Measurements from ENCODE around the gene NOS1AP.

Gene NOS1AP

DNA sequence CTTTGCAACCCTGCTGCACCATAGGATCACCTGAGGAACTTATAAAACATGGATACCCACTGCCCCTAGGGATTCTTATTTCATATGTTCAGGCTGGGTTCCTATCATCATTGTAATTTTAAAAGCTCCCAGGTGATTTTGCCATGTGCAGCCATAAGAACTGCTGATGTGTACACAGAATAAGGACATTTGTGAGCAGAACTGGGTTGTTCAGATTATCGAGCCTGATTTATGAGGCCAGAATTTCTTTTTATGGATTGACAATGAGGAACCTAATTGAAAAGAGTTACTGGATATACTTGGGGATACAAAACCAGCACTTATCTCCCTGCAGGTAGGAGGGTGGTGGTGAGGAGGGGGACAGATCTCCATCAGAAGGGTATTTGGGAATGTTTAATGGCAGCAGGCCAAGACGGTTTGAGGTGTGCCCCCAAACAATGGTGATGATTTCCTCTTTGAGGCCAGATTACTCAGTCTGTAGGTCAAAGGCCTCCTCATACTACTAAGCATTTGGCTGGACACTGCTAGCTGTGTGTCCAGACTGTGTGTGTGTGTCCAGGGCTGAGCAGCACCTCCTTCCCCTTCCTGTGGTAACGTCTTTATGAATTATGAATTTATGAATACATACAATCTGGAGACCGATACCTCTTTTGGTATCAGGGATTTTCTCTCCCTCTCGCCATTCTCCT is 18.9 kb downstream of the NOS1AP start:
- no peak for DNase-seq (ENCODE audit: low read depth in 3 of 3)

GRCh38 chr1:162089748-162090147 is 20.3 kb downstream of the NOS1AP start:
- no peak for DNase-seq (ENCODE audit: low read depth in 3 of 3)

DNA sequence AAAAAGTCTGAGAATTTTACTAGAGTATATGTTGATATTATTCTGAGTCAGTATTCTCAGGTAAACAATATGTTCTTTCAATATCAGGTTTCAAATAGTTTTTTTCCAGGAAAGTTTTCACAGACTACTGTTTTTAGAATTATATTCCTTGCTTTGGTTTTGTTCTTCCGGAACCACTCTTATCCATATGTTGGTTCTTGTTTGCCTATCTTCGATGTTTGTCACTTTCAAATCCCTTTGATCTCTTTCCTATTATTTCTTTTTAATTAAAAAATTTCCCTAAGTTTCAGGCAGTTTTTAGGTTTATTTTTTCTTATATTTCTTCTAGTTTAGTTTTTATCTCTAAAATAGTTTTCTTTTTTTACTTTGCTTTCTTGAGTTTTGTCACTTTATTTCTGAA is 20.9 kb downstream of the NOS1AP start:
- no peak for DNase-seq (ENCODE audit: low read depth in 3 of 3)

- DNase-seq (ENCODE audit: low read depth in 3 of 3): no peak
Observed at GRCh38 chr1:162091681-162092524, 22.4 kb downstream of the NOS1AP start.

GRCh38 chr1:162093095-162093494 is 23.6 kb downstream of the NOS1AP start:
- DNase-seq (ENCODE audit: low read depth in 3 of 3): no peak

DNA sequence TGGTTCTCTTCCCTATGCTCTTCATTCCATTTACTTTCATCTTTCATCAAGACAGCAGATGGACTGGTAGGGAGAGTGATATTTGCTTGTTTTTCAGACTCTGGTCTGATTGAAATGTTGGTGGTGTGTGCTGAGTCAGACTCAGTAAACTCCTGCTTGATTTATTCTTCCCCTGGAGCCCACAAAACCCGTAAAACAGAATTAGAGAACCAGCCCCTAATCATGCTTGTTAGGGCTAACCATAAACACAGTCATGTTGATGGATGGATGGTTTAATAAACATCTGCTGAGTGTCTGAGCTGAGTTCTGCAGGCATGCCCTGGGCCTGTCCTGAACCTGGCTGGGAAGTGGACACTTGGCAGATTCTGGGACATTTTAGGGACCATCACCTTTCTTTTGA is 24.8 kb downstream of the NOS1AP start:
- no peak for DNase-seq (ENCODE audit: low read depth in 3 of 3)

- no peak for DNase-seq (ENCODE audit: low read depth in 3 of 3)
Observed at GRCh38 chr1:162094723-162095122, 25.2 kb downstream of the NOS1AP start.

- no peak for DNase-seq (ENCODE audit: low read depth in 3 of 3)
Observed at GRCh38 chr1:162107911-162108310, 38.4 kb downstream of the NOS1AP start.

- DNase-seq (ENCODE audit: low read depth in 3 of 3): no peak
Observed at GRCh38 chr1:162108426-162108825, 38.9 kb downstream of the NOS1AP start.

GRCh38 chr1:162110910-162111309 is 41.4 kb downstream of the NOS1AP start:
- no peak for DNase-seq (ENCODE audit: low read depth in 3 of 3)

DNA sequence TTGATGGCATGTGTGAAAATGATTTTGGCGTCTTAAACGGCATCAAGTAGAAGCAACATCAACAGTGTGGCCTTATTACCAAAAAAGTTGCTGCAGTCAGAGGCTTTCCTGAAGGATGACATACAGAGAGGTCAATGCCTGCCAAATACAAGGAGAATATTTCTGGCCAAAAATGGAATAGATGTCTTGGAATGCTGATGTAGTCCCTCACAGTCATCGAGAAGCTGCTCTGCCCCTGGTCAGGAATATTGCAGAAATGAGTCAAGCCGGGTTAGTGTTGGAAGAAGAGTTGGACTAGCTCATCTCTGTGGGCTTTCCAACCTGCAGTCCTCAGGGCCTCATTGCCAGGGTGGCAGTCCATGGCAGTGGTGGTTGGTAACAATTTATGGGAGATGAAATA is 42.1 kb downstream of the NOS1AP start:
- DNase-seq (ENCODE audit: low read depth in 3 of 3): no peak

DNA sequence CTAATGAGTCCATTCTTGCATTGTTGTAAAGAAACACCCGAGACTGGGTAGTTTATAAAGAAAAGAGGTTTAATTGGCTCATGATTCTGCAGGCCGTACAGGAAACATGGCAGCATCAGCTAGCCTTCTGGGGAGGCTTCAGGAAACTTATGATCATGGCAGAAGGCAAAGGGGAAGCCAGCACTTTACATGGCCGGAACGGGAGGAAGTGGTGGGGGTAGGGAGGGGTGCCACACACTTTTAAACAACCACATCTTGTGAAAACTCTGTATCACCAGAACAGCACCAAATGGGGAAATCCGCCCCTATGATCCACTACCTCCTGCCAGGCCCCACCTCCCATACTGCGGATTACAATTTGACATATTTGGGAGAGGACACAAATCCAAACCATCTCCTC is 43.9 kb downstream of the NOS1AP start:
- no peak for DNase-seq (ENCODE audit: low read depth in 3 of 3)

DNA sequence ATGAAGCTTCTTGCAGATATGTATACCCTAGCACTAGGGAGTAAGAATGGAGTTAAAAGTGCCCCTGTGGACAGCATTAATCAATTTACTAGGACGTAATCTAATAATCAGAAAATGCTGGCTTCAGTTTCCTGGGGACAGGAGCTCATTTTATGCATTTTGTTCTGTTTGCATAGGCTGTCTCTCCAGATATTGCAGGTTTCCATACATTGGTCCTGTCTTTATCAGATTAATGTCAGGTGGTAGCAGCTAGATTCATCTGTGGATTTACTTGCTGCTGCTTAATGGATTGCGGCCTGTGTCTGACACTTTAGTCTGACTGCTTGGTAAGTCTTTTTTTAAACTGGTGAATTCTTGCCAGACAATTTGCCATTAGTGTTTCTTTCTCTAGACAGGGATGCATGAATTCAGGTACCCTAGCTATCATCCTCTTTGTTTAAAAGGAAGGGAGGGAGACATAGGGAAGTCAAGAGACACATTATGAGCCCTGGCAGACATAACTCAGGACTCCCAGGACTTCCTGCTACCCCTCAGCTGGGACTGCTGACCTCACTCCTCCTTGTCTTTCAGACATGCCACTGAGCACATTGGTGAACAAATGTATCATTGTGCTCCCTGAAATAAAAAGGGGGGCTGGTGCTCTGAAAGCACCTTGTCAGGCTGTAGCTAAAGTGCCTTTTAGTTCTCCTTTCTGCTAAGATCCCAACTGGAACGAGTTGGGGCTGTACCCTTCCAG is 47.7 kb downstream of the NOS1AP start:
- no peak for DNase-seq (ENCODE audit: low read depth in 3 of 3)

GRCh38 chr1:162118063-162118462 is 48.6 kb downstream of the NOS1AP start:
- no peak for DNase-seq (ENCODE audit: low read depth in 3 of 3)

GRCh38 chr1:162128693-162129356 is 59.3 kb downstream of the NOS1AP start:
- no peak for DNase-seq (ENCODE audit: low read depth in 3 of 3)

DNA sequence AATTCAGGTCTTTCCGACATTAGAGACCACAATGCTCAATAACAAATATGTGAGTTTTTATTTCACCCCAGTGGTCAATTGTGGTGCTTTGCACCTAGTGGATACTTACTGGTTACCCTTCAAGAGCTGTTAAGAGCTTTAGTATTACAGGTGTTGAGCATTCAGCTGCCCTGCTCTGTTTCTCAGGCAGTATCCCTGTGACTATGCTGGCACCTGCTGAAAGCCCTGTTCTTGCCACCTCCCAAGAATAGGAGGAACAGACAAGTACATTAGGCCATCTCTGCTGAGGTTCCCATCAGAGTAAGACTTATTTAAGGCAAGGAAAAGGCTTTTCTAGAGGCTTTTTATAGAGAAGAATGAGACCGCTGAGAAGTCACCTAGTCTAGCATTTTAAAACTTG is 60.8 kb downstream of the NOS1AP start:
- DNase-seq (ENCODE audit: low read depth in 3 of 3): no peak

- DNase-seq (ENCODE audit: low read depth in 3 of 3): no peak
Observed at GRCh38 chr1:162131400-162132321, 62.2 kb downstream of the NOS1AP start.

DNA sequence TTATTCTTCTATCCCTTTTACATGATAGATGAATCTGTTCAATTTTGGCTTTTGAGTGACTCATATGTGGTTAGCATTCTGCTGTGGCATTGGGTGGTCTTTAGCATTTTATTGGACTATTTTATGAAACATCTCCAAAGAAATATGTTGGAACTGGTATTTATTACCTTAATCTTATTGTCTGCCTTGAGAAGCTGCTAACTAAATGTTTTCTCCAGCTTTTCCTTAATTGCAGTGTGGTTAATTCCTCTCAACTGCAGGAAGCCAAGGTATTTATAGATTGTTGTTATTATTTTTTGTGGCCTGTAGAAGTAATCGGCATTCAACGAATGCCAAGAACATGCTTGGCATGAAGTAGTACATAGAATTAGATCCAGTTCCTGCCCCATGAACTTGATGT is 64.1 kb downstream of the NOS1AP start:
- DNase-seq (ENCODE audit: low read depth in 3 of 3): no peak

GRCh38 chr1:162134646-162135045 is 65.2 kb downstream of the NOS1AP start:
- DNase-seq (ENCODE audit: low read depth in 3 of 3): no peak

DNA sequence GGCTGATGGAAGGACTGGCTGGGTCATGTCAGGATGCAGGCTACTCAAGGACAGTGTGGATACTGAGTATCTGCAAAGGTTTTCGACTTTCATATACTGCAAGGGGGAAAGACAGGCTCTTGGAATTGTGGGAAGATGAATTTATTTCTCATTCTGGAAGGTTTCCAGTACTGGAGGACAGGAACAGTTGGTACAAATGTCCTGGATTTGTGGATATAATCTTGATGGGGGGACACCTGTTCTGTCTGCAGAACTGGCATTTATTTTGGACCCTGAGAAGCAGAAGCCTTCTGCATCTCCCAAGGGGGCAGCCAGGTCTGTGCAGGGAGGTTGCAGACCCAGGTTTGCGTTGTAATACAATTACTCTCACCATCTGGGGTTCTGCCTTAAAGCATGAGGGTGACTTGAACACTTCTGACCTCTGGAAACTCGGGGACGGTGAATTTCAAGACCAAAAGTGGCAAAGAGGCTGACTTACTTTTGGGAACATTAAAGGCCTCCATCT is 65.8 kb downstream of the NOS1AP start:
- DNase-seq (ENCODE audit: low read depth in 3 of 3): no peak

DNA sequence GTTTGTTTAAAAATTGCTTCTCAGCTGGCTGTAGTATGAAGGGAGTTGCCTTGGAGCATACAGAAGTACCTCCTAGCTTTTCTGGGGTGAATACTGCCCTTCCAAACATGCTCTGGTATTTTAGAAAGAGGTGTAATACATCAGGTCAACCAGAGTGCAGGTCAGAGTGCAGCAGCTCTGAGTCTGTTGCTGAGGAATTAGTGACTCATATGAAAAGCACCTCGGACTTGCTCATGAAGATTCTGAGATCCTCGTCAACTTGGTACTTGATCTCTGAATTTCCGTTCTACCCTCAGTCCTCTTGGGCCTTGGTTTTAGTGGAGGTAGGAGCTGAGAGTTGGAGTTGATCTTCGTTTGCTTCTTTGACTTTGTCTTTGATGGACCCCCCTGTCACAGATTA is 67.3 kb downstream of the NOS1AP start:
- no peak for DNase-seq (ENCODE audit: low read depth in 3 of 3)
